A549 (cell line): ENCODE data around the gene TXNDC9. TPM values are rescaled to one million over a fixed set of nuclear protein-coding genes. Genes with fewer than 3 reads are reported as not detected.
"Not testable (repeated sequence)": the region's sequence is repeated elsewhere in the genome, so short reads cannot be mapped to it uniquely, and the experiment has no call there.

ENCODE experiments used
- ATAC-seq, 2 experiments: fragments of 200-7000 bp in 1 of 2; fragments of >200 bp in 1 of 2; cut with Nextera tagmentation in 1 of 2; cut with Tn5 transposase in 1 of 2; 3 replicates each; pipeline versions ENCODE4 v1.8.0 to v1.9.1; 2018 to 2020; ENCODE audit warnings: mild to moderate bottlenecking in 1 of 2, moderate library complexity in 1 of 2
- CTCF ChIA-PET: fragments of 300-600 bp; sonication (Branson Sonifier 250); formaldehyde crosslinking; extraction: SDS; loops from one replicate; lab custom pipeline; 2021; ENCODE audit warnings: antibody characterized with exemption, inconsistent platforms; lab: Yijun Ruan, JAX
- POLR2A ChIA-PET: fragments of 350-600 bp; formaldehyde crosslinking; extraction: SDS; loops from one replicate; lab custom pipeline; 2021; ENCODE audit warnings: antibody characterized with exemption, inconsistent platforms; lab: Yijun Ruan, JAX
- DNase-seq, 2 experiments: peaks; one replicate each; pipeline versions ENCODE4 v3.0.0 to v3.0.0-alpha.2; 2011 to 2016; ENCODE audit warnings: low read depth in 1 of 2, low spot score in 1 of 2
- FAIRE-seq: peaks from 2 replicates; lab custom pipeline; 2011; peaks lifted over from hg19 to GRCh38; lab: Jason Lieb, UNC
- H3K27ac ChIP-seq, 2 experiments: fragments of >200 bp; sonication (Bioruptor Twin); formaldehyde crosslinking; 3 replicates each; pipeline ENCODE4 v1.5.1; 2016 to 2017
- H3K4me1 ChIP-seq: fragments of >200 bp; sonication (Bioruptor Twin); formaldehyde crosslinking; 3 replicates; pipeline ENCODE4 v1.6.1; 2016
- H3K4me2 ChIP-seq: fragments of >200 bp; sonication (Bioruptor Twin); formaldehyde crosslinking; 3 replicates; pipeline ENCODE4 v1.6.1; 2016
- H3K4me3 ChIP-seq: fragments of >200 bp; sonication (Bioruptor Twin); formaldehyde crosslinking; 3 replicates; pipeline ENCODE4 v1.5.1; 2016
- H3K9me3 ChIP-seq: fragments of >200 bp; sonication (Bioruptor Twin); formaldehyde crosslinking; 3 replicates; pipeline ENCODE4 v1.6.1; 2016
- CEBPB ChIP-seq, 2 experiments: fragments of >200 bp in 1 of 2; sonication (Bioruptor Twin) in 1 of 2; formaldehyde crosslinking in 1 of 2; IDR thresholded peaks; 2 replicates each; pipeline ENCODE4 v1.6.1; 2012 to 2016
- EHMT2 ChIP-seq: fragments of 200-600 bp; sonication (generic); IDR thresholded peaks from 2 replicates; pipeline ENCODE4 v1.6.1; 2016; ENCODE audit warnings: antibody characterized with exemption, low read depth, mild to moderate bottlenecking, moderate library complexity
- FOSB ChIP-seq: fragments of 250-450 bp; sonication (Bioruptor Pico); IDR thresholded peaks from 2 replicates; pipeline ENCODE4 v1.5.0; 2020; ENCODE audit warnings: mild to moderate bottlenecking, moderate library complexity
- GATA3 ChIP-seq: IDR thresholded peaks from 2 replicates; pipeline ENCODE4 v1.6.1; 2012; ENCODE audit warnings: borderline replicate concordance
- MAZ ChIP-seq: fragments of 150-350 bp; IDR thresholded peaks from 2 replicates; pipeline ENCODE4 v1.6.1; 2014; ENCODE audit warnings: antibody characterized with exemption, low read depth, low read length, borderline replicate concordance
- WGBS: methylation state at CpG from one replicate; pipeline ENCODE4 v1.1.6; 2017; ENCODE audit errors: missing lambda C conversion rate; 5-methylcytosine and 5-hydroxymethylcytosine counted together
- polyA plus RNA-seq, 4 experiments: library from polyadenylated mRNA; depleted of rRNA in 3 of 4; stranded (reverse); fragments of >200 nt; fragmentation: RNase III in 1 of 4; extraction: RNeasy Plus Mini Kit Qiagen cat#74134 plus additional on column Dnase treatment in 1 of 4; gene quantifications; 2 replicates in 3 of 4; 3 replicates in 1 of 4; pipeline ENCODE4 v1.2.3, GENCODE V29; 2011 to 2017

The TXNDC9 gene
- polyA plus RNA-seq, 2 of the 4 experiments (the other 2 are of a cell fraction), result 36.7 to 65.6 TPM

DNA sequence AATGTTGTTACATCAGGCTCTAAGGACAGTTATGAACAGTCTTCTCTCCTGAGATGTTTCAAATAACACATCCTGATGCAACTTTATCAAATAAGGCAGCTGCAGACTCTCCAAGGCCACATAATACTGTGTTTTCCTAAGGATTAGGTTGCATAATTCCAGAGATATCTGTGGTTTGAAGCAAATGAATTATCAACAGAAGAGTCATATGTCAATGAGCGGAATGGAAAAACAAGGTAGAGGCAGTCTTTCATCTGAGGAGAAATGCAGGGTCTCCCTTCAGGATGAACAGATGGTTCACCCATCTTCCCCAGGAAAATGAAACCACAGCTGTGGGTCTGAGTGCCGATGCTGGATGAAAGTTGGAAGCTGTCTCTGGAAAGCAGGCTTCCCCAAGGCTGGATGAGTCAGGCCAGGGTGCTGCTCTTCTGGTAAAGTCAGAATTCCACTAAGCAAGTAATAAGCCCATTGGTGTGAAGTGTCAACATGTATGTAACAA is 57.3 kb downstream of the TXNDC9 start:
- FAIRE-seq, result no peak
- Histone ChIP-seq H3K4me2 (peak overlapping the region; percentile 15; the same call in 1 of the 3 replicates), H3K4me1 (0 out of 3 replicates have a peak, but pooled peaks cover 2% of the 10 kb centered on the region)
- CTCF ChIA-PET, result no interaction called here
- no peak for TF ChIP-seq EHMT2
- peak in 1 of 2 experiments; percentile 50; a peak in 3 of 4 replicates for TF ChIP-seq CEBPB (IDR thresholded peaks at IDR 0.05)
- TF ChIP-seq, all 56 proteins: peak for 1
- no peak overlapping the region for H3K4me3 ChIP-seq
- POLR2A ChIA-PET, result interaction anchor here (1.4 kb wide), 1 partner anchor 58 kb away, joined by 3 read pairs; the partner anchor contains the start of gene TXNDC9
- ATAC-seq, result peak in 1 of 2 experiments; percentile 62; a peak in 2 of 6 replicates
- no peak overlapping the region for H3K27ac ChIP-seq
- H3K9me3 ChIP-seq, result peaks cover 4% of the 10 kb centered on the region; the same call in 2 of the 3 replicates
- peak in 1 of 2 experiments; percentile 10 for DNase-seq
- 71% methylated on average over 2 of the region's 2 CpGs for WGBS

DNA sequence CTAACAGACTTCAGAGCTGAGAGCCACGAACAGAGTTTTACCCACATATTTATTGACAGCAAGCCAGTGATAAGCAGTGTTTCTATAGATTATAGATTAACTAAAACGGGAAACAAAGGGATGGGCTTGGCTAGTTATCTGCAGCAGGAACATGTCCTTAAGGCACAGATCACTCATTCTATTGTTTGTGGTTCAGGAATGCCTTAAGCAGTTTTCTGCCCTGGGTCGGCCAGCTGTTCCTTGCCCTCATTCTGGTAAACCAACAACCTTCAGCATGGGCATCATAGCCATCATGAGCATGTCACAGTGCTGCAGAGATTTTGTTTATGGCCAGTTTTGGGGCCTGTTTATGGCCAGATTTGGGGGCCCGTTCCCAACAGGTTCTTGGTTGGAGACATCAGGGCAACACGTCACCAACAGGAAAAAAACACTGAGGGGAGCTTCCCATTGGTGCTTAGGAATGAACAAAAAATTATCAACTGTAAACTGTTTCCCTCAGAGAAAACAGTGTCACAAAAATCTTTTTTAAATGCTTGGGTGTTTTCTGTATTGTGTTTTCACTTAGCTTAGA is 57.9 kb downstream of the TXNDC9 start:
- ATAC-seq, H3K9me3 ChIP-seq, FAIRE-seq, CTCF ChIA-PET, POLR2A ChIA-PET, H3K4me3 ChIP-seq, DNase-seq, H3K4me1 ChIP-seq: not testable (repeated sequence)
- H3K27ac ChIP-seq, result peak overlapping the region in 1 of 2 experiments; percentile 51; a peak in 1 of 6 replicates
- peak overlapping the region; percentile 15; the same call in 1 of the 3 replicates for H3K4me2 ChIP-seq
- WGBS, result 77% methylated on average over 5 of the region's 5 CpGs

DNA sequence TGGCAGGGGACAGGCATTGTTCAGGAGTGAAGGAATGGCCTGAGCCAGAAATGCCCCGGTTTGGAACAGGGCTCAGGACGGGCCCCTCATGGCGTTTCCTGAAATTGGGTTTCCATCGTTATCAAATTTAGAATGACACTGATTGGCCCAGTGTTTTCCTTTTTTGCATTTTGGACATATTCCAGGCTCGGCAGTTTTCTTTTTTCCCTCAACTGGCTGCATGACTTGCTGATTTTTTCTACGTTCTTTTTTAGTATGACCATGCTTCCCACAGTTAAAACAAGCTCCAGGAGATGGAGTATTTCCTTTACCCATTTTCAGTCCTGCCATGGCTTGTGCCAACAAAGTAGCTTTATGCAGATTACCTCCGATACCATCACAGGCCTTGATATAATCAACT is 60.3 kb downstream of the TXNDC9 start:
- DNase-seq, result no peak
- no peak overlapping the region for H3K27ac ChIP-seq
- 0 out of 3 replicates have a peak, but pooled peaks cover 2% of the 10 kb centered on the region for H3K4me1 ChIP-seq
- TF ChIP-seq FOSB (CRISPR knock-in tag), result no peak
- TF ChIP-seq GATA3, result no peak
- TF ChIP-seq MAZ, result no peak
- ChIA-PET POLR2A (no interaction called here), CTCF (no interaction called here)
- no peak overlapping the region for H3K4me3 ChIP-seq
- no peak for FAIRE-seq
- no peak overlapping the region for H3K4me2 ChIP-seq
- no peak for ATAC-seq
- peaks cover 4% of the 10 kb centered on the region; the same call in 2 of the 3 replicates for H3K9me3 ChIP-seq
- 59% methylated on average over 7 of the region's 7 CpGs for WGBS

Other genes with a start within 250 kb of the TXNDC9 start
- gene C2orf15, start 194.6 kb downstream of the TXNDC9 start, polyA plus RNA-seq (2011; rRNA removed), result 1.2 and 1.6 TPM in 2 replicates
- gene C2orf15, start 194.6 kb downstream of the TXNDC9 start, polyA plus RNA-seq (2017; fragmentation: RNase III; extraction: RNeasy Plus Mini Kit Qiagen cat#74134 plus additional on column Dnase treatment), result 0.80 to 1.4 TPM (median 1.3 TPM) in 3 replicates
- 3.7 and 4.3 TPM in 2 replicates for gene TSGA10, start 181.4 kb downstream of the TXNDC9 start, polyA plus RNA-seq (2011; rRNA removed)
- 4.2 to 4.8 TPM (median 4.5 TPM) in 3 replicates for gene TSGA10, start 181.4 kb downstream of the TXNDC9 start, polyA plus RNA-seq (2017; fragmentation: RNase III; extraction: RNeasy Plus Mini Kit Qiagen cat#74134 plus additional on column Dnase treatment)
- 10.0 and 10.9 TPM in 2 replicates for gene LIPT1, start 181.4 kb downstream of the TXNDC9 start, polyA plus RNA-seq (2011; rRNA removed)
- gene LIPT1, start 181.4 kb downstream of the TXNDC9 start, polyA plus RNA-seq (2017; fragmentation: RNase III; extraction: RNeasy Plus Mini Kit Qiagen cat#74134 plus additional on column Dnase treatment), result 4.1 to 4.8 TPM (median 4.2 TPM) in 3 replicates
- 17.8 and 33.7 TPM in 2 replicates for gene MITD1, start 155.3 kb downstream of the TXNDC9 start, polyA plus RNA-seq (2011; rRNA removed)
- gene MITD1, start 155.3 kb downstream of the TXNDC9 start, polyA plus RNA-seq (2017; fragmentation: RNase III; extraction: RNeasy Plus Mini Kit Qiagen cat#74134 plus additional on column Dnase treatment), result 36.3 to 38.4 TPM (median 37.1 TPM) in 3 replicates
- 36.1 and 43.5 TPM in 2 replicates for gene MRPL30, start 155.1 kb downstream of the TXNDC9 start, polyA plus RNA-seq (2011; rRNA removed)
- gene MRPL30, start 155.1 kb downstream of the TXNDC9 start, polyA plus RNA-seq (2017; fragmentation: RNase III; extraction: RNeasy Plus Mini Kit Qiagen cat#74134 plus additional on column Dnase treatment), result 37.9 to 49.3 TPM (median 40.0 TPM) in 3 replicates
- not detected in 2 replicates for gene LYG2, start 80.7 kb downstream of the TXNDC9 start, polyA plus RNA-seq (2011; rRNA removed)
- not detected in 3 replicates for gene LYG2, start 80.7 kb downstream of the TXNDC9 start, polyA plus RNA-seq (2017; fragmentation: RNase III; extraction: RNeasy Plus Mini Kit Qiagen cat#74134 plus additional on column Dnase treatment)
- 4.0 and 4.3 TPM in 2 replicates for gene LYG1, start 35.1 kb downstream of the TXNDC9 start, polyA plus RNA-seq (2011; rRNA removed)
- gene LYG1, start 35.1 kb downstream of the TXNDC9 start, polyA plus RNA-seq (2017; fragmentation: RNase III; extraction: RNeasy Plus Mini Kit Qiagen cat#74134 plus additional on column Dnase treatment), result 2.4 to 3.2 TPM (median 2.9 TPM) in 3 replicates
- gene EIF5B, start 1.1 kb upstream of the TXNDC9 start, polyA plus RNA-seq (2011; rRNA removed), result 25.0 and 52.9 TPM in 2 replicates
- gene EIF5B, start 1.1 kb upstream of the TXNDC9 start, polyA plus RNA-seq (2017; fragmentation: RNase III; extraction: RNeasy Plus Mini Kit Qiagen cat#74134 plus additional on column Dnase treatment), result 75.4 to 81.5 TPM (median 75.7 TPM) in 3 replicates
- gene REV1, start 153.7 kb upstream of the TXNDC9 start, polyA plus RNA-seq (2011; rRNA removed), result 36.0 and 36.2 TPM in 2 replicates
- gene REV1, start 153.7 kb upstream of the TXNDC9 start, polyA plus RNA-seq (2017; fragmentation: RNase III; extraction: RNeasy Plus Mini Kit Qiagen cat#74134 plus additional on column Dnase treatment), result 12.8 to 13.4 TPM (median 13.3 TPM) in 3 replicates